GM12865 (cell line): ENCODE results near the gene RPRM.

Source experiments
- DNase-seq: peaks from one replicate; pipeline ENCODE4 v3.0.0; 2010; ENCODE audit warnings: low read depth
- H3K4me3 ChIP-seq: 2 replicates; pipeline ENCODE4 v1.5.1; 2011; ENCODE audit warnings: mild to moderate bottlenecking, low read depth, low read length, control low read depth
- CTCF ChIP-seq: IDR thresholded peaks from 2 replicates; pipeline ENCODE4 v1.5.1; 2011; ENCODE audit warnings: low read length, control low read depth, low read depth, inconsistent platforms; ENCODE audit not compliant: insufficient read depth; ENCODE audit errors: missing control alignments

Gene RPRM

GRCh38 chr2:153497938-153498629, 19.5 kb upstream of the RPRM start:
- TF ChIP-seq CTCF = no peak
- H3K4me3 ChIP-seq = no peak overlapping the region
- no peak for DNase-seq

- no peak overlapping the region for H3K4me3 ChIP-seq
- DNase-seq = no peak
- no peak for TF ChIP-seq CTCF
Observed at GRCh38 chr2:153495725-153496124, 17.2 kb upstream of the RPRM start.

DNA sequence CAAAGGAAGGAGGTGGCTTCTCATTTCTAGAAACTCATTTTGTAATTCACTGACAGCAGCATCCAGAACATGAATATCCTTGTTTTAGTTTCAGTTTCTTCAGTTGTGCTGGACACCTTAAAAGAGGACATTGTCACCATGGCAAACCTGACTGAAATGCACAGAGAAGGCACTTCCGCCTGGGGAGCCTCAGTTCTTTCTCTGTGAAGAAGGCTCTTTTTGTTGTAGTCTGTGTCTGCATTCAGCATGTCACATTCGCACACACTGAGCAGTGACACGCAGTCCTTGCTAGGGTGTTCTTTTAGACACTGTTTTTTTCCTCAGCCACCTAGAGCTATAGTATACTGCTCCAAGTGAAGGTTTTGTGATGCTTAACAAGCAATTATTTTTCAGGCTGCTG, 9.5 kb upstream of the RPRM start:
- H3K4me3 ChIP-seq = no peak overlapping the region
- no peak for DNase-seq
- TF ChIP-seq CTCF = no peak

- no peak for TF ChIP-seq CTCF
- H3K4me3 ChIP-seq = no peak overlapping the region
- DNase-seq = no peak
Observed at GRCh38 chr2:153487448-153487847, 8.9 kb upstream of the RPRM start.

- no peak for TF ChIP-seq CTCF
- H3K4me3 ChIP-seq = no peak overlapping the region
- no peak for DNase-seq
Observed at GRCh38 chr2:153479573-153479972, 1.0 kb upstream of the RPRM start.

- no peak for TF ChIP-seq CTCF
- DNase-seq = no peak
- H3K4me3 ChIP-seq = no peak overlapping the region
Observed at GRCh38 chr2:153477636-153478288, 800 bp downstream of the RPRM start.
